ENCODE measurements around the gene KLHL11. TPM values are rescaled to one million over a fixed set of nuclear protein-coding genes. Genes with fewer than 3 reads are reported as not detected.

Gene KLHL11, protein sequence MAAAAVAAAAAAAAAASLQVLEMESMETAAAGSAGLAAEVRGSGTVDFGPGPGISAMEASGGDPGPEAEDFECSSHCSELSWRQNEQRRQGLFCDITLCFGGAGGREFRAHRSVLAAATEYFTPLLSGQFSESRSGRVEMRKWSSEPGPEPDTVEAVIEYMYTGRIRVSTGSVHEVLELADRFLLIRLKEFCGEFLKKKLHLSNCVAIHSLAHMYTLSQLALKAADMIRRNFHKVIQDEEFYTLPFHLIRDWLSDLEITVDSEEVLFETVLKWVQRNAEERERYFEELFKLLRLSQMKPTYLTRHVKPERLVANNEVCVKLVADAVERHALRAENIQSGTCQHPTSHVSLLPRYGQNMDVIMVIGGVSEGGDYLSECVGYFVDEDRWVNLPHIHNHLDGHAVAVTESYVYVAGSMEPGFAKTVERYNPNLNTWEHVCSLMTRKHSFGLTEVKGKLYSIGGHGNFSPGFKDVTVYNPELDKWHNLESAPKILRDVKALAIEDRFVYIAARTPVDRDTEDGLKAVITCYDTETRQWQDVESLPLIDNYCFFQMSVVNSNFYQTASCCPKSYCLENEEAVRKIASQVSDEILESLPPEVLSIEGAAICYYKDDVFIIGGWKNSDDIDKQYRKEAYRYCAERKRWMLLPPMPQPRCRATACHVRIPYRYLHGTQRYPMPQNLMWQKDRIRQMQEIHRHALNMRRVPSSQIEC
- total RNA-seq = 25.4 and 28.8 TPM in 2 replicates

DNA sequence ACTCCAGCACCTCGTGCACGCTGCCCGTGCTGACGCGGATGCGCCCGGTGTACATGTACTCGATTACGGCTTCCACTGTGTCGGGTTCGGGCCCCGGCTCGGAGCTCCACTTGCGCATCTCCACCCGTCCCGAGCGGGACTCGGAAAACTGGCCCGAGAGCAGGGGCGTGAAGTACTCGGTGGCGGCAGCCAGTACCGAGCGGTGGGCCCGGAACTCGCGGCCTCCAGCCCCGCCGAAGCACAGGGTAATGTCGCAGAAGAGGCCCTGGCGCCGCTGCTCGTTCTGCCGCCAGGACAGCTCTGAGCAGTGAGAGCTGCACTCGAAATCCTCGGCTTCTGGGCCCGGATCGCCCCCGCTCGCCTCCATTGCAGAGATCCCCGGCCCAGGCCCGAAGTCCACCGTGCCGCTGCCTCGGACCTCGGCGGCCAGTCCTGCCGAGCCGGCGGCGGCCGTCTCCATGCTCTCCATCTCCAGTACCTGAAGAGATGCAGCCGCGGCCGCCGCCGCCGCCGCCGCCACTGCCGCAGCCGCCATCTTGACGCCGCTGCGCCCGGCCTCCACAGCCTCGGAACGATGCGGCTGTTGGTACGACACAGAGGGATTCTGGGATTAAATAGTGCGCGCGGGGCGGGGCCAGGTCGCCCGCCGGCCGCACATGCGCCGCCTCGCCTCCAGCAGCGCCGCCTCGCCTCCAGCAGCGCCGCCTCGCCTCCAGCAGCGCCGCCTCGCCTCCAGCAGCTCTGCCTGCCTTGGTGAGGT lies at the start of gene KLHL11:
TSS of gene KLHL11 (minus strand) at position 588 of the 760 bp plus-strand sequence. CDS start at position 535, 53 bp downstream.

DNA sequence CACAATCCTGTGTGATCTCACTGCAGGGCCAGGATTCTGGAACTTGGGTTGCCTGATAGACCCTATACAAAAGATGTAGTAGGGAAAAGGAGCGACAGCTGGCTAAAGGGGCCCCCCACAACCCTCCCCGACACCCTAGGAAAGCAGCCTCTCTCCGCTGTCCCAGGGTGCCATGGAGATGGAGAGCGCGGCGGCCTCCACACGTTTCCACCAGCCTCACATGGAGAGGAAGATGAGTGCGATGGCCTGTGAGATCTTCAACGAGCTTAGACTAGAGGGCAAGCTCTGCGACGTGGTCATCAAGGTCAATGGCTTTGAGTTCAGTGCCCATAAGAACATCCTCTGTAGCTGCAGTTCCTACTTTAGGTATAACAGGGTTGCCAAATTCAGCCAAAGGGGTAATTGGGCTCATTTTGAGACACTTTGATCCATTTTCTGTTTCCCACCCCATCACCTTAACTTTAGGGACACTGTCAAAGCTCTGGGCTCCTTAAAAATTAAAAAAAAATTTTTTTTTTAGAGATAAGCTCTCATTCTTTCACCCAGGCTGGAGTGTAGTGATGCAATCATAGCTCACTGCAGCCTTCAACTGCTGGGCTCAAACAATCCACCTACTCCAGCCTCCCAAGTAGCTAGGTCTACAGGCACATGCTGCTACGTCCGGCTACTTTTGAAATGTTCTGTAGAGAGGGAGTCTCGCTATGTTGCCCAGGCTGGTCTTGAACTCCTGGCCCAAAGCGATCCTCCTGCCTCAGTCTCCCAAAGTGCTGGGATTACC lies 27.3 kb downstream of the KLHL11 start, which contains the start of gene KLHL10:
TSS of gene KLHL10 (plus strand) at position 65 of the 778 bp plus-strand sequence. CDS start at position 173, 108 bp downstream.

DNA sequence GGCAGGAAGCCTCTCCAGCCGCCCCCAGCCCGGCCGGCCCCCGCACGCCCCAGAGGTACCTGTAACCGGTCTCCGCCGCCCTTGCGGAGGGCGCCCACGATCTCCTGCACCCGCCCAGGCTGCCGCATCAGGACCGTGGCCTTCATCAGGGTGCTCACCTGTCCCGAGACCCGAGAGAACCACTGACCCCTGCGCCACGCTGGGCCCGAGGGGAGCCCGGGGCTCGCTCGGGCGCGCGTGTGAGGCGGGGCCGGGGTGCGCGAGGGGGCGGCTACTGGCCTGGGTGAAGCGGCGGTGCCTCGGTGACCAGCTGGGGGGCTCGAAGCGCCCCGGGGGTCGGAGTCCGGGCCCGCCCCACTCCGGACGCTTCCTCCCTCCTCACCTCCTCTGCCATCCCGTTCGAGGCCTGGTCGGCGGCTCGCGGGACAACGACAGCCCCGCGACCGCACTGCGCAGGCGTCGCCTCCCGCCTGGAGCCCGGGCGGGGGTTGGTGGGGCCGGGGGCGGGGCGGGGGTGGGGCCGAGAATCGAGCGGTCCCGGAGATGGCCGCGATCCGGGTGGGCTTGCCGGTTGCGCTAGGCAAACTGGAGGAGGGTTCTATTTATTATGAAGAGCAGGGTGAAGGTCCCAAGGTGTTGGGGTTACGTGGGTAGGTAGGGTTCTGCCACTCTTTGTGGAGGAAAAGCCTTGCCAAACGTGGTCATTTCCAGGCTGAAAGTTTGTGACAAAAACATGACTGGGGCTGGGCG lies 29.2 kb downstream of the KLHL11 start, which contains the start of gene NT5C3B:
TSS of gene NT5C3B (minus strand) at position 433 of the 750 bp plus-strand sequence. CDS start at position 394, 39 bp downstream.

DNA sequence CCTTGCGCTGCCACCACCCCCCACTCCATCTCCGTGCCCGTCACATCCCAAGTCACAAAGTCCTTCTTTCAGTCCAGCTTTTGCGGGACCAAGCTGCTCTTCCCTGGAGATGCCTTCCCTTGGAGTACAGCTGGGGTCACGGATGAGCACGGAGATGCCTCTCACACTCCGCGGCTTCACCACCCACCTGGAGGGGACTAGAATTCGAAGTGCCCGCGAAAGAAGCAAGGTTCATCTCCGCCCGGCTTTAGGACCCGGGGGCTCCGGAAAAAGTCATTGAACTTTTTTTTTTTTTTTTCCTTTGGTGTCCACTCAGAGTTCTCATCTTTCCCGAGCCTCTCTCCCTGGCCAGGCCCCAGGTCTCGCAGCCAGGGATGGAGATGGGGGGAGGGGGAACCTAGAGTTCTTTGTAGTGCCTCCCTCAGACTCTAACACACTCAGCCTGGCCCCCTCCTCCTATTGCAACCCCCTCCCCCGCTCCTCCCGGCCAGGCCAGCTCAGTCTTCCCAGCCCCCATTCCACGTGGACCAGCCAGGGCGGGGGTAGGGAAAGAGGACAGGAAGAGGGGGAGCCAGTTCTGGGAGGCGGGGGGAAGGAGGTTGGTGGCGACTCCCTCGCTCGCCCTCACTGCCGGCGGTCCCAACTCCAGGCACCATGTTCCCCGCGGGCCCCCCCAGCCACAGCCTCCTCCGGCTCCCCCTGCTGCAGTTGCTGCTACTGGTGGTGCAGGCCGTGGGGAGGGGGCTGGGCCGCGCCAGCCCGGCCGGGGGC lies 52.7 kb downstream of the KLHL11 start, which contains the start of gene FKBP10:
TSS of gene FKBP10 (plus strand) at position 624 of the 771 bp plus-strand sequence. CDS start at position 655, 31 bp downstream.

DNA sequence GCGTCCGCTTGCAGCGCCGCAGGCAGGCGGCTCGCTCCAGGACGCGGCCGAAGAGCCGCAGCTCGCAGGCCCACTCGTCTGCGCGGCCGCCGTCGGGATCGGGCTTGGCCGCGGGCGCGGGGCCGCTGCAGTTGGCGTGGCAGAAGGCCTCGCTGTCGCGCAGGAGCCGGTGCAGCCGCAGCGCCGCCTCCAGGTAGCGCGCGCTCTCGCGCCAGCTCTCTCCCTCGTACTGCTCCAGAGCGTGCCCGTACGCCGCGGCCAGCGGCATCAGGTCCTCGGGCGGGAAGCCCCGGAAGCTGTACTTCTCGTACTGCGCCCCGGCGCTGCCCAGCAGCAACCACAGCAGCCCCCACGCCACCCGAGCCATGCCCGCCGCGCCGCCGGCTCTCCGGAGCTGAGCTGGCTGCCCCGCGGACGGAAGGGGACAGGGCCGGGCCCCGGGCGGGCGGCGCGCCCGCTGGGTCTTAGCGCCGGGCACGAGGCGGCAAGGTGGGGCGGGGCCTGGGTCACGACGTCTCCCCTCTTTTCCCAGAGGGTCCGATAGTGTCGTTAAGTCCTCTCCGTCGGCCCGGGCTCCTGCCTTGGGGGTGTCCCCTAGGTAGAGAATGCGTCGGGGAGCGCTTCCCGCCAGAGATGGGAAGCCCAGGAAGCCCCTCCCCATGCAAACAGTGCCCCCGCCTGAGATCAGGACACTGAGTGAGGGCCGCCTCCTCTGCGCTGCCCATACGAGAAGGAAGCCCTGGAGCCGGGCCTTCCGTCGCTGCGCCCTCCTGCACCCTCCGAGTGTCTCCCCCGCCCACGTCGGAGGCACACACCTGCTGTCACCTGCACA lies 53.5 kb downstream of the KLHL11 start, which contains the start of gene P3H4:
TSS of gene P3H4 (minus strand) at position 401 of the 832 bp plus-strand sequence. CDS start at position 367, 34 bp downstream.

Other genes starting within 250 kb of the KLHL11 start
- gene KRT17, start 240.8 kb downstream of the KLHL11 start, total RNA-seq = 7.1 and 7.4 TPM in 2 replicates
- gene EIF1, start 176.5 kb downstream of the KLHL11 start, total RNA-seq = 73.1 and 112 TPM in 2 replicates
- not detected in 2 replicates for gene GAST, start 153.1 kb downstream of the KLHL11 start, total RNA-seq
- not detected in 2 replicates for gene HAP1, start 130.8 kb downstream of the KLHL11 start, total RNA-seq
- gene JUP, start 78.7 kb downstream of the KLHL11 start, total RNA-seq = 22.9 and 25.7 TPM in 2 replicates
- 77.1 and 77.5 TPM in 2 replicates for gene P3H4, start 53.5 kb downstream of the KLHL11 start, total RNA-seq
- gene FKBP10, start 52.4 kb downstream of the KLHL11 start, total RNA-seq = 354 and 420 TPM in 2 replicates
- 64.6 and 70.0 TPM in 2 replicates for gene NT5C3B, start 29.2 kb downstream of the KLHL11 start, total RNA-seq
- gene KLHL10, start 27.6 kb downstream of the KLHL11 start, total RNA-seq = 0.13 TPM in 1 of 2 replicates, not detected in the other
- gene ACLY, start 53.5 kb upstream of the KLHL11 start, total RNA-seq = 180 and 194 TPM in 2 replicates
- 0.79 and 0.93 TPM in 2 replicates for gene ODAD4, start 65.2 kb upstream of the KLHL11 start, total RNA-seq
- 49.6 and 50.6 TPM in 2 replicates for gene CNP, start 101.4 kb upstream of the KLHL11 start, total RNA-seq
- 80.0 and 88.9 TPM in 2 replicates for gene DNAJC7, start 152.0 kb upstream of the KLHL11 start, total RNA-seq
- gene NKIRAS2, start 154.7 kb upstream of the KLHL11 start, total RNA-seq = 22.1 and 25.8 TPM in 2 replicates
- gene C17orf113, start 185.2 kb upstream of the KLHL11 start, total RNA-seq = 0.19 and 0.26 TPM in 2 replicates
- gene ZNF385C, start 233.1 kb upstream of the KLHL11 start, total RNA-seq = not detected in 2 replicates
- 10.3 and 14.6 TPM in 2 replicates for gene DHX58, start 247.3 kb upstream of the KLHL11 start, total RNA-seq

Measured in aortic smooth muscle cell (primary cell).